NCI-H460 (cell line): ENCODE results near the gene USB1. TPM values are rescaled to one million over a fixed set of nuclear protein-coding genes. Genes with fewer than 3 reads are reported as not detected.
A peak's percentile ranks its signal among the peaks of the same experiment; 100 is the strongest.
"Not testable (repeated sequence)": the region's sequence is repeated elsewhere in the genome, so short reads cannot be mapped to it uniquely, and the experiment has no call there.

ENCODE experiments used
- DNase-seq: peaks from one replicate; pipeline ENCODE4 v3.0.0-alpha.2; 2016; ENCODE audit warnings: low read depth; ENCODE audit errors: extremely low read depth
- total RNA-seq: library from RNA; depleted of rRNA; stranded (reverse); fragments of >200 nt; shearing (Covaris generic); gene quantifications from 2 replicates; pipeline ENCODE4 v1.2.3, GENCODE V29; 2014

Gene USB1
- total RNA-seq, 1 experiment from 2014 or later, result 14.2 TPM

- DNase-seq, result no peak
Measured at GRCh38 chr16:57993897-57994296, 7.3 kb upstream of the USB1 start.

GRCh38 chr16:57994361-57994760 is 6.8 kb upstream of the USB1 start:
- no peak for DNase-seq

GRCh38 chr16:57994778-57995177 is 6.4 kb upstream of the USB1 start:
- peak; percentile 58 for DNase-seq

- no peak for DNase-seq
Measured at GRCh38 chr16:57995721-57996405, 5.3 kb upstream of the USB1 start.

GRCh38 chr16:57996406-57997175 is 4.6 kb upstream of the USB1 start:
- no peak for DNase-seq

GRCh38 chr16:57997176-57997527 is 4.1 kb upstream of the USB1 start:
- no peak for DNase-seq

GRCh38 chr16:57997528-57998265 is 3.5 kb upstream of the USB1 start:
- no peak for DNase-seq

- DNase-seq, result no peak
Measured at GRCh38 chr16:57998486-57998885, 2.7 kb upstream of the USB1 start.

GRCh38 chr16:57998992-57999365 is 2.2 kb upstream of the USB1 start:
- DNase-seq, result no peak

- DNase-seq, result no peak
Measured at GRCh38 chr16:57999366-57999970, 1.7 kb upstream of the USB1 start.

GRCh38 chr16:57999971-58000705 is 1.1 kb upstream of the USB1 start, which contains the start of gene ZNF319:
ZNF319 (minus strand) TSS chr16:58000672; CDS start chr16:57998265, 2,407 bp downstream.
- no peak for DNase-seq

GRCh38 chr16:58001781-58002415 is 691 bp downstream of the USB1 start:
- no peak for DNase-seq

- DNase-seq, result no peak
Measured at GRCh38 chr16:58002416-58002800, 1.2 kb downstream of the USB1 start.

GRCh38 chr16:58002936-58003335 is 1.7 kb downstream of the USB1 start:
- no peak for DNase-seq

GRCh38 chr16:58004736-58005135 is 3.5 kb downstream of the USB1 start:
- not testable (repeated sequence) for DNase-seq

- DNase-seq, result no peak
Measured at GRCh38 chr16:58009856-58010416, 8.7 kb downstream of the USB1 start.

GRCh38 chr16:58010886-58011285 is 9.7 kb downstream of the USB1 start:
- DNase-seq, result no peak

GRCh38 chr16:58011652-58012051 is 10.4 kb downstream of the USB1 start:
- DNase-seq, result no peak

- no peak for DNase-seq
Measured at GRCh38 chr16:58012481-58012880, 11.3 kb downstream of the USB1 start.
